HG03159 (cell line): ENCODE data around the gene HSPA1L.

ENCODE experiments used
- ATAC-seq: cut with Tn5 transposase; IDR thresholded peaks from one replicate; pipeline ENCODE4 v1.9.1; 2021; ENCODE audit warnings: mild to moderate bottlenecking, moderate library complexity; ENCODE audit not compliant: unreplicated experiment

HSPA1L gene

DNA sequence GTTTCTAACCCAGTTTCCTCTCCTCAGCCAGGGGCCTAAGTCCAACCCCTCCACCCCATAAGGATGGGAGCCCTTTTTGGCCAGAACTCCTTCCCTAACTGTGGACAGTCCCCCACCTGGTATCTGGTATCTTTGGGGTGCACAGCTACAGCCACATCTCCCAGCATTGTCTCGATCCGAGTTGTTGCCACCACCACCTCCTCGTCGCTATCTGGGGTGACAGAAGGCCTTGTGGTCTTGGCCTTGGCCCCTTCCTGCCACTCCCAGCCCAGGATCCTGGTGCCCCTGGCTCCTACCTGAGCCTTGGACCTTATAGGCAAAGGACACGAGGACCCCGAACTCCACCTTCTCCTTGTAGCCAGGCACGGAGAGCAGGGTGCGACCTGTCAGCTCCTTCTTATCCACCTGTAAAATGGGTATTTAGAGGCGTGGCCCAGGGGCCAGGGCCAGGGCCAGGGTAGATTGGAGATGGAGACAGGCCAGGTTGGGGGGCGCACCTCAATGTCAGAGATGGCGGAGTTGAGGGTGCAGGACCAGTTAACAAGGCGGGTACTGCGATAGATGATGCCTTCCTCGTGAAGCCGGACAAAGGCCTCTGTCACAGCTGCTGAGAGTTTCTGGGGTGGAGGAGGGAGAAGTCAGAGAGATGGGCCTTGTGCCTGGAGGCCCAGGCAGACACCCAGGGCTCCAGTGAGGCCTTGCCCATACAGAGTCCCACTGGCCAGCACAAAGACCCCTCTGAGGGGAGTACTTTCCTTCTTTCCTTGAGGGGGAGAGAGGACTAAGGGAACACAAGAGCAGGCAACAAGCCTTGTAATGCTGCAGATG lies 30.8 kb downstream of the HSPA1L start:
- no peak for ATAC-seq

DNA sequence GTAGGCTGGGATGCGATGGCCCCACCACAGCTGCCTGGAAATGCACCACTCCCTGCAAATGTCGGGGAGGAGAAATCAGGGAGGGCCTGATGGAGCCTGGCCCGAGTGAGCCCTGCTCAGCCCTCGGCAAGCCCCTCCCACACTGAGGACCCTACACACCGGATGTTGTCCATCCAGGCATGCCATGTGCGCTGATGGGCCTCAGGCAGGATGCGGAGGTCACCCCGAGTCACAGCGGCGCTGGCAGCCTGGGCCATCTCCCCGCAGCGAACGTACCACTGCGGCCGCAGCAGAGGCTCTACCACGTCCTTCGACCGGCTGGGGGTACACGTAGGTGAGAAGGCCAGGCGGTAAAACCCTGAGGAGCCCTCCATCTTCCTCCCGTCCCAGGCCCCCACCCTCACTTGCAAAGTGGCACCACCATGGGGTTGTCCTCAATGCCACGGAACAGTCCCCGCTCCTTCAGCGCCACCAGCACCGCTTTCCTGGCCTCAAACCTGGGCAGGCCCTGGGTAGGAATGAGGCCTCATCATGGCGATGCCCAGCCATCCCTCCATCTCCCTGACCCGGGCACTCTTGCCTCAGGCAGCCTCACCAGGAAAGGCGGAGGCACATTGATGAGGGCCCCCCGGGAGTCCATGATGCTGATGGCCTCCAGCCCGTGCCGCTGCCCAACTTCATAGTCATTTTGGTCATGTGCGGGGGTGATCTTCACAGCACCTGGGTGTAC lies 32.8 kb downstream of the HSPA1L start:
- ATAC-seq, result no peak

DNA sequence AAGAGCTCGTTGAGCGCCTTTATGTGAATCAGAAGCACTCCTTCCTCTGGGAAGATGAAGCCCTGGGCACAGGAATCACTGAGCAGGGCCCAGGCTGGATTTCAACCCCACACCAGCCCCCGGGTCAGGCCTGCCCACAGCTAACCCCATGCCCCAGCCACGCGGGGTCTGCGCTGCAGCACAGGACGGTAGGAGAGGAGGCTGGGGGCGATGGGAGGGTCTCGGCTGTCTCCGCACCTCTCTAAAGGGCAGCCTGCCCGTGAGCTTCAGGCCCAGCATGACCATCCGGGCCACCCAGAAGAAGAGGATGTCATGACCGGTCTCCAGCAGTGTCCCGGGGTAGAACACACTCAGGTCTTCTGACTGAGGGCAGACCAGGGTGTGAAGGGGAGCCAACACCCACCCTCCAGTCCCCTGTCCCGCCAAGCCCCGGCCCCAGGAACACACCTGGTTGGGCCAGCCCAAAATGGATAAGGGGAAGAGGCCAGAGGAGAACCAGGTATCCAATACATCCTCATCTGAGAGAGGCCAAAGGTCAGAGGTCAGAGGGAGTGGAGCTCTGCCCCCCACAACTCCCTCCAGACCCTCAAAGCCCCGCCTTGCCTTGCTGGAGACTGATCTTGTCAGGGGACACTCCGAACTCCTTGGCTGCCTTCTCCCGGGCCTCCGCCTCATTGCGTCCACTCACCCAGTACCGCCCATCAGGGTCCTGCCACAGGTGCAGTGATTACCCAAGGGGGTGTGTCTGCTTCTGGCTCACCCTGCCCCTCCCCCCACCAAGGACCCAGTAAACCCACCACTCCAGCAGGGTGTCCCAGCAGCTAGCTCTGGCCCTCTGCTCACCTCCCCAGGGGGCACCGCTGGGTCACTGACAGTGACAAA lies 33.6 kb downstream of the HSPA1L start:
- no peak for ATAC-seq

DNA sequence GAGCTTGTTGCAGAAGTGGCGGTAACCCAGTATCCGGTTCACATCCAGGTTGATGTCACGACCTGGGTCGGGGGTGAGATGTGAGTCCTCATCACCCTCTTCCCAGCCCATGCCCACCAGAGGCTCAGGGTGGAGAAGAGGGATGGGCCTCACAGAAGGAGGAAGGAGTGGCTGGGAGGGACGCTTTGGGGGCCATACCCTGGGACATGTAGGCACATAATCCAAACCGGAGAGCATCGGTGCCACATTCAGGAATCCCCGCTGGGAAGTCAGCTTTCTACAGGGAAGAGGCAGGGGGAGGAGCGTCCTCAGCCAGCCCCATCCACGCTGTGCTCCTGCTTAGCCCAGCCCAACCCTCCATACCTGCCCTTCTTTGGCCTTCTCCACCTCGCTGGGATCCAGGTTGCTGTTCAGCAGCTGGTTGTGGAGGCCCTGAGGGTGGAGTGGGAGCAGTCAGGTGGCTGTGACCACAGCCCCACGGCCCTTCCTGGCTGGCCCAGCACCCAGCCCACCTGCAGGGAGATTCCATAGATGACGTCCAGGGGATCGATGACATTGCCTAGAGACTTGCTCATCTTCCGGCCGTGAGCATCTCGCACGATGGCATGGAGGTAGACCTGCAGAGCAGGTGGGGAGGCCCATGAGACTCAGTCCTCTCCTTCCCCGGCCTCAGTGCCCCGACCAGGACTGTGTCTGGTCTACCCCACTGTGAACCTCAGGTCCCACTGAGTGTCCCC lies 34.4 kb downstream of the HSPA1L start:
- ATAC-seq, result no peak

DNA sequence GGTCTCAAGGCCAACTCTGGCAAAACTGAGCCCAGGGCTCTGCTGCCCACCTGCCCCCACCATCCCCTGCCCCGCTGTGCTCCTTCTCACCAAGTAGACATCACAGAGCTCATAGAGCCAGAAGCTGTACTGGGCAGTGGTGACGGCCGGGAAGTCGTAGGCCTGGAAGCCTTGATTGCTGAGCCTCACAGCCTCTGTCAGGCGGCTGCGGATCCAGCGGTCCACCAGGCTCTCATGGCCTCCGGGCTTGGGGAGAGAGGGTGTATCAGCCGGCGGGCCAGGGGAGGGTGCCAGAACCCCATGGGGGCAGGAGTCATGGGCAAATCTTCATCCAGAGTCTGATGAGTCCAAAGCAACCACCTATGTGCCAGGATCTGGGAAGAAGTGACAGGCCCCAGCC lies 35.2 kb downstream of the HSPA1L start:
- ATAC-seq, result no peak

DNA sequence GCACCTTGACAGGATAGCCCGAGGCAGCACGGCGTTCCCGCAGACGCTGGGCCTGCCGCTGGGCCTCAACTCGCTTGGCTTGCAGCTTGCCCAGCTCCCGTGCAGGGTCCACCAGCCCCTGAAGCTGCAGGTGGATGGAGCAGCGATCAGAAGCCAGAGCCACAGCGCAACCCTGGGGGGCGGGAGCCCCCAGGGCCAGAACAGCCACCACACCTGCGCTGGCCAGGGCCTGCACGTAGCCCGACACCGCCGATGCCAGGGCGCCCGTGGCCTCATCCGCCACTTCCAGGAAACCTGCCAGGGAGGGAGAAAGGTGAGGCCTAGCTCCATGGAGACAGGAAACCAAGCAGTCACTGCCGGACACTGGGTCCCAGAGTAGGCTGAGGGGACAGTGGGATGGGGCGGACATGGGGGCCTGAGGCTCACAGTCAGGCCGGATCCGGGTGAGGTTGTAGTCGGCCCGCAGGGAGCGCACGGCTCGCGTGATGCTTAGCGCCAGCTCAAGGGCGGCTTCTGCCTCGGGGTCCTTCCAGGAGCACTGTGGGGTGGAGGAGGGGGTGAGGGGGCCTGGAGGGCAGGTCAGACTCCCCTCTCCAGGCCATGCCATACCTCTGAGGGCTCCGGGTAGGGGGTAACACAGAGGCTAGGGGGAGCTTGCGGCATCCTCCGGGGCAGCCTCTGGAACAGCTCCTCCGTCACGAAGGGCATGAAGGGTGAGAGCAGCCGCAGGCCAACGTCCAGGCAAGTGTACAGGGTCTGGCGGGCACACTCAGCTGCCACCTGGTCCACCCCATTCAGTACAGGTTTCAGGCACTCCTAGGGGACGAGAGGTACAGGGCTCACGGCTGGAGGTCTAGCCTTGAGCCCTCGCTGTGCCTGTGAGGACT lies 35.8 kb downstream of the HSPA1L start:
- no peak for ATAC-seq

DNA sequence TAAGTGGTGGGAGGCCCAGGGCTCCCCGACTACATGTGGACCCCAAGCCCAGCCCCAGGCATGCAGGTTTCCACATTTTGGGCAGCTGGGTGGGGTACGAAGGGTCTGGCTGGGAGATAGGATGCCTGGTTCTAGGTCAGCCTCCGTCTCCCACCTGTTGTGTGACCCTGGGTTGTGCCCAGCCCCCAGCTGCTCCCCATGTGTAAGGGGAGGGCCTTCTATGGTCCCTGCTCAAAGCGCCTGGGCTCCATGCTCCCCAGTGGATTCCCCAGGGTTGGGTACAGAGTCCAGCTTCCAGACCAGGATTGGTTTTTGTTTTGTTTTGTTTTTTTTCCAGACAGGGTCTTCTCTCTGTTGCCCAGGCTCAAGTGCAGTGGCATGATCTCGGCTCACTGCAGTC lies 36.9 kb downstream of the HSPA1L start:
- ATAC-seq, result no peak

DNA sequence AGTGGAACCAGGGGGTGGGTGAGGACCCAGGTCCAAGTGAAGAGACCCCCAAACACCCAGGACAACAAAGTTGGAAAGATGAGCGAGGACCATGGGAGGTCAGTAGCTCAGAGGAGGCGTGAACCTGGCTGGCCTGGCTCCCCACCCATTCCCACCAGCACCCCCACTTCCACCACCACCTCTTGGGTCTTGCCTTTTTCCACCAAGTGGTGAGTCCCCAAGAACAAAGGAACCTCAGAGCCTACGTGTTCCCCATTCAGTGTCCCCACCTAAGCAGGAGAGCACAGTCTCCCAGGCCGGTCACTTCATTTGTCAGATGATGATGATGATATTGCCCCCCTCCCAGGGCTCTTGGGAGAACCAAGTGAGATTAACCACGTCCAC lies 37.4 kb downstream of the HSPA1L start:
- no peak for ATAC-seq

DNA sequence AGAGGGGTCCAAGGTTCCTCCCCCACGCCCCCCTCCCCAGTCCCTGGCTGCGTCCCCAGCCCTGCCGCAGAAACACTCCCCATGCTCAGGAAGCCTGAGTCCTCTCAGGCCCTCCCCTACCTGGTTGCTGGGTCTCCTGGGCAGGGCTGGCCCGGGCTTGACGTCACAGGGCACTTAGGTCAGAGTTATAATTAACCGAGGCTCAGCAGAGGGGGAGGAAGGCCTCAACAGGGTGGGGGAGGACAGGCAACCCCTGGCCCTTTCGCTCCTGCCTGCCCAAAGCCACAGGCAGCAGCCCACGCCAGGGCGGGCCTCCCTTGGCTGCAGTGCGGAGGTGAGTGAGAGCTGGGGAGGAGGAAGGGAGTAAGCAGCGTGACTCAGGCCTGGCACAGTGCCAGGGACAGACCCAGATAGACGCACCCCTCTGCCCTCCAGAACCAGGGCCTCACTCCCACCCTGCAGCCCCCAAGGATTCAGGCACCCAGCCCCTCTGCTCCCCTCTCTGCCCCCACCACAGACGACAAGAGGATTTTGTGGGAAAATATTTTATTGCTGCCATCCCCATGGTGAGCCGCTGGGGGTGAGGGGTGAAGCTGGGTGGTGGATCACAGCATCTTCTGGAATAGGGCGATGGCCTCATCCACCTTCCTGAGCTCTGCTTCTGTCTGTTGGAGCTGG lies 38.0 kb downstream of the HSPA1L start, which contains the start of gene VWA7:
Gene VWA7 (minus strand): TSS at position 340 of the 678 bp plus-strand sequence. CDS start 549 bp downstream, outside the sequence.
- peak; percentile 54 for ATAC-seq

DNA sequence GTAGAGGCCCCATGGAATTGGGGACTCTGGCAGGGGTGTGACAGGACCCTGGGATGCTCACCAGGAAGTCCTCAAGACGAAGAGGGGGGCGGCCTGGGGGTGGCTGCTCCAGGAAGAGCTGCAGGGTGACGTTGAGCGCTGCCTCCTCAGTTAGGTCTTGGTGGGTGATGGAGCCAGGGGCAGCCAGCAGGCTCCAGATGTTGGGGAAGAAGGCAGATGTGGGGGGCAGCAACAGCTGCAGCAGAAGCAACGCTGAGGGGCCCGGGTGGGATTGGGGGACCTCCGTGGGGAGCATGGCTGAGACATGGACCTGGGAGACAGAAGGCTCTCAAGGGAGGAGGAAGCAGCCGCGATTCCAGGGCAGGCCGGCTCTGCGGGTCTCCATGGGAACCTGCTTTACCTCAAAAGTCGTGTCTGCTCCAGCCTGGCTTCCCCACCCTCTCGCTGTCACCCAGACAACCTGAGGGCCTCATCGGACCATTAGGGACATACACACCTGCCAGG lies 38.5 kb downstream of the HSPA1L start:
- ATAC-seq, result no peak

DNA sequence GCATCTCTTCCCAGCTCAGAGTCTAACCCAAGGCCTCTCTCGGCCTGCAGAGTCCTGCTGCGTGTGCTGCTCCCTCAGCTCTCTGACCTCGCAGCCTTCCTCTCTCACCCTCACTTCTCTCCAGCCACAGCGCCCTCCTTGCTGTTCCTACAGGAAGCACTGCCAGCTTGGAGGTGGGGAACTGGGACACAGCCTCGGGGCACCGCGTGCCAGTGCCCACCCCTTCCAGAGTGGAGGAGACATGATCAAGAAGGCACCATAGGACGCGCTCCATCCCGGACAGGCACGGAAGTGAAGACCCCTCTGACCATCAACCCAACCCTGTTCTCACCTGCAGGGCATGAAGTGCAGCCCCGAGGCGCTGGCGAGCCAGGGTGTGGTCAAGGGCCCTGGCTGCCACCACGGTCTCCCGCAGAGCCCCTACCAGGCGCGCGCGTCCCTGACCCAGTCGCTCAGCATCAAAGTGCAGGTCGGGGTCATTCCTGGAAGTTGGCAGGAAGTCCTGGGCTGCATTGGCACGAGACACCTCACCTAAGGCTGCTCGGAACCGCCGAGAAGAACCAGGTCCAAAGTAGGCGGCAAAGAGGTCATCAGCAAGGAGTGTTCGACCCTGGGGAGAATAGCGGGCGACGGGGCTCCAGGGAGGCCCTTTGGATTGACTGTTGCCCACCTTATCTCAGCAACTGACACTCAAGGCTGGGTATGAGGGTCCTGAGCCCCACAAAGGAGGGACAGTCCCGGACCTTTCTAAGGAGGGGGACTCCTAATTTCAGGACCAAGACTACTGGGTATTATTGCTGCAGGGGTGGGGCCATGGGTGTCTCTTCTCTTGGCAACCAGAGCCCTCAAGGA lies 39.2 kb downstream of the HSPA1L start:
- no peak for ATAC-seq

DNA sequence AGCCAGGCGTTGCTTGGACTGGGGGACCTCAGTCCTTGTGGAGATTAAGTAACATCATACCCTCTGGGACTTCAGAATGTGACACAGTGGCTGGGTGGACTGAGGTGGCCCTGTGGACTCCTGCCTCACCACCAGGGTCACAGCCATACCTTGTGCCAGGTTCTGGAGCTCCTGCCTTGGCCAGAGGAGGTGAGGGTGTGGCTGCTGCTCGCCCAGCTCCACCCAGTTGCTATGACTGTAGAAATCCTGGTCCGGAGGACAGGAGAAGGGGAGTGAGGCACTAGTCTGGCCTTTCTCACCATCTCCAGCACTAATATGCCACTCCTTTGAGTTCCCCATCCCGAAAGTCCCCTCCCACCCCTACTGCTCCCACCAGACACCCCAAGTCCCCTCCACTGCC lies 39.9 kb downstream of the HSPA1L start:
- ATAC-seq, result no peak

DNA sequence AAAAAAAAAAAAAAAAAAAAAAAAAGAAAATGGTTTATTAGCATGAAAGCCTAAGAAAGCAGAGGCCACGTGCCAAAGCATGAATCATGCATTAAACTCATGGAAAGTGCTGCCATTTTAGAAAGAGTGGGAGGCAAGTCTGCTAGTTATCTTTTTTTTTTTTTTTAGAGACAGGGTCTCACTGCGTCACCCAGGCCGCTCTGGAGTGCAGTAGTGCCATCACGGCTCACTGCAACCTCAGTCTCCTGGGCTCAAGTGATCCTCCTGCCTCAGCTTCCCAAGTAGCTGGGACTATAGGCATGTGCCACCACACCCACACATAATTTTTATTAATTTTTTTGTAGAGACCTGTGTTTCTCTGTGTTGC lies 43.1 kb downstream of the HSPA1L start:
- ATAC-seq, result no peak

DNA sequence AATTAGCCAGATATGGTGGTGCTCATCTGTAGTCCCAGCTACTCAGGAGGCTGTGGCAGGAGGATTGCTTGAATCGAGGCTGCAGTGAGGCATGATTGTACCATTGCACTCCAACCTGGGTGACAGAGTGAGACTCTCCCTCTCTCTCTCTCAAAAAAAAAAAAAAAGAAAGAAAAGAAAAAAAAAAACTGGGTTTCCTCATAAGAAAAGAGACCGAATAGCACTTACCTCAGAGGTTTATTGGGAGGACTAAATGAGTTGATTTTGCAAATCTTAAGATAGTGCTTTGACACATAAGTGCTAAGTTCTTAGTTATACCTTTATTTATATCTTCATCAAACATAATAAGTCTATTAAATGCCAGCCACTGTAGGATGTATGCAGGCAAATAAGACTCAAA lies 44.2 kb downstream of the HSPA1L start:
- no peak for ATAC-seq

DNA sequence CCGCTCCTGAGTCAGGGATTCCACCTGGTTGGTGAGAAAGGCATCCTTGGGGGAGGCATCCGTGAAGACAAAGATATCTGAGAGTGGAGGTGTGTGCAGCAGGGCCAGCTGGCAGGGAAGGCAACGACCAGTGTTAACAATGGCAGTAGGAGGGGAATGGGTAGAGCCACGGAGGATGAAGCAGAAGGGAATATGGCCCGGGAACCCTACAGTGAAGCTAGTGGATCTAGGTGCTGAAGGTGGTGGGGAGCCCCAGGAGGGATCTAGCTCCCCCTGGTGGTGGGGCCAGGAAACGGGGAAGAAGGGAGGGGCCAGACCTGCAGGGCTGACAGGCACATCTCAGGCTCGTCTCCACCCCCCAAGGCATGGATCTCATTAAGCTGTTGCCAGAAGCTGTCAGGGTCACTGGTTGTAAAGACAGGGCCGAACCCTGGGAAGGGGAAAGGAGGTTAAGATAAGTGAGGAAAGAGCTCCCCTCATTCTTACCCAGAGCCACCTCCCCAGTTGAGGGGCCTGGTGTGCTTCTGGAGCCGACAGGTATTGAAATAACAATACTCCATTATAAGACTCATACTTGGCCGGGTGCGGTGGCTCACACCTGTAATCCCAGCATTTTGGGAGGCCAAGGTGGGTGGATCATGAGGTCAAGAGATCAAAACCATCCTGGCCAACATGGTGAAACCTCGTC lies 45.3 kb downstream of the HSPA1L start:
- no peak for ATAC-seq

DNA sequence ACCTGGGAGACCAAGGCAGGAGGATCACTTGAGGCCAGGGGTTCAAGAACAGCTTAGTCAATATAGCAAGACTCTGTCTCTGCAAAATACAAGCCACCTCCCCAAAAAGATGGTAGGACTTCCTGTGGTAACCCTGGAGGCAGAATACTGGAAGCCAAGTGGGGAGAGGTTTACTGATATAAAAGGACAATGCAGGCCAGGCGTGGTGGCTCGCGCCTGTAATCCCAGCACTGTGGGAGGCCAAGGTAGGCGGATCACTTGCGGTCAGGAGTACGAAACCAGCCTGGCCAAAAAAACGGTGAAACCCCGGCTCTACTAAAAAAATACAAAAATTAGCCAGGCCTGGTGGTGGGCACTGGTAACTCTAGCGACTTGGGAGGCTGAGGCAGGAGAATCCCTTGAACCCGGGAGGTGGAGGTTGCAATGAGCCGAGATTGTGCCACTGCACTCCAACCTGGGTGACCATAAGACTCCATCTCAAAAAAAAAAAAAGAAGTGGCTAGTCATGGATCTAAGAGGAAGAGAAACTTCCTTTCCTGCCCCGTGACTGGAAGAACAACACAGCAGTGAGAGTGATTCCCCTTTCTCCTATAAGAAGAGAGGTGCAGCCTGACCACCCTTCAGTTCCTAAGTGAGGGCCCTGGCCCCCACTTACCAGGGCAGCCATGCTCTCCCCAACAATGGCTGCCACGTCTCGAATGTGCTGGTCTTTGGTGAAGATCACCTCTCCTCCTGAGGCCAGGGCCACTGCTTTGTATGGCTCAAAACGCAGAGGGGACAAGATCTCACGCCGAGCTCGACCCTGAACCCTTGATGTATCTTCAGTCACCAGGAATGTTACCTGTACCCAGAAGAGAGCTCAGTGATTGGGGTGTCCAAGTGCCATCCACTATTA lies 46.5 kb downstream of the HSPA1L start:
- ATAC-seq, result no peak
